HG03354 (cell line): ENCODE data around the gene LGALS13.

Experiments used
- ATAC-seq: cut with Tn5 transposase; IDR thresholded peaks from one replicate; pipeline ENCODE4 v1.9.1; 2021; ENCODE audit warnings: mild to moderate bottlenecking; ENCODE audit not compliant: unreplicated experiment, poor library complexity, severe bottlenecking

The LGALS13 gene, protein sequence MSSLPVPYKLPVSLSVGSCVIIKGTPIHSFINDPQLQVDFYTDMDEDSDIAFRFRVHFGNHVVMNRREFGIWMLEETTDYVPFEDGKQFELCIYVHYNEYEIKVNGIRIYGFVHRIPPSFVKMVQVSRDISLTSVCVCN

GRCh38 chr19:39602224-39602623, at the start of gene LGALS13:
Gene LGALS13, plus strand, starts transcription at chr19:39602524. Its CDS starts 45 bp downstream, at chr19:39602569.
- no peak for ATAC-seq

GRCh38 chr19:39553082-39553652, 49.2 kb upstream of the LGALS13 start:
- ATAC-seq: no peak

DNA sequence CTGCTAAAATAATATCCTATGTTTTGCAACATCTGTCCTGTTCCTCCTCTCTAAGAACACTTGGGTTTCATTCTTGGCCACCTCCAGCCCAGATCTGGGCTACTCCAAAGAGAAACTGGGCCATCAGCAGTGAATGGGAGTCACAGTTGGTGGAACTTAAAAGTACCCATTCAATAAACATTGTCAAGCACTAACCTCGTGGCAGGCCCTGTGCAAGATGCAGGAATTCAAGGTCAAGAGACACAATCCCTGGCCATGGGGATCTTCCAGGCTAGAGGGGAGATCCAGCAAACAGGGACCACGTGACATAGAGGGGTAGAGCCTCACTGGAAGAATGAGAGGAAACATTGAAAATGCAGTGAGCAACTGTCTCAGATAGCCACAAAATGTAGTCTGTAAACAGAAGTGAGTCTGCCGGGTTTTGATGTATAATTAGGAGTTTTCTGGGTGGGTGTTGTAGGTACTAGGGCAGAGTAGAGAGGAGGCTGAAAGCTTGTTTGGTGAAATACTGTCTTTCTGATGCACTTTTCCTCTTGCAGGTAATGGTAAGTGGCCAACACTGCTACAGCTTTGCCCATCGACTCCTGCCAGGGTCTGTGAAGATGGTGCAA, 47.5 kb upstream of the LGALS13 start:
- ATAC-seq: no peak

DNA sequence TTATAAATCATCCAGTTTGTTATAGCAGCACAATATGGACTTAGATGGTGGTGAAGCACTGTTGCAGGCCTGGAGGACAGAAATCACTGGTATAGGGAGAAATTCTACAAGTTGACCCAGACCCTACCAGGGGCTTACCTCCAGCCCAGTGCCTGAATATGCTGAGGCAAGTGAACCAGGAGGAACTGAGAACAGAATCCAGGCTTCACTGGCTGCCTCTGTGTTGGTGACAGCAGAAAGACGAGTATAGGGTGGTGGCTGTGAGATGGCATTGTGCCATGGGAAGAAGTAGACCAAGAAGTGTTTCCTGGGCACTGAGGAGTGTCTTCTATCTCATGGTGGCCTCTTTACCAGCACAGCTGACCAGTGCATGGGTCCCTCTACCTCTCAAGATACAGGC, 46.4 kb upstream of the LGALS13 start:
- ATAC-seq: no peak

DNA sequence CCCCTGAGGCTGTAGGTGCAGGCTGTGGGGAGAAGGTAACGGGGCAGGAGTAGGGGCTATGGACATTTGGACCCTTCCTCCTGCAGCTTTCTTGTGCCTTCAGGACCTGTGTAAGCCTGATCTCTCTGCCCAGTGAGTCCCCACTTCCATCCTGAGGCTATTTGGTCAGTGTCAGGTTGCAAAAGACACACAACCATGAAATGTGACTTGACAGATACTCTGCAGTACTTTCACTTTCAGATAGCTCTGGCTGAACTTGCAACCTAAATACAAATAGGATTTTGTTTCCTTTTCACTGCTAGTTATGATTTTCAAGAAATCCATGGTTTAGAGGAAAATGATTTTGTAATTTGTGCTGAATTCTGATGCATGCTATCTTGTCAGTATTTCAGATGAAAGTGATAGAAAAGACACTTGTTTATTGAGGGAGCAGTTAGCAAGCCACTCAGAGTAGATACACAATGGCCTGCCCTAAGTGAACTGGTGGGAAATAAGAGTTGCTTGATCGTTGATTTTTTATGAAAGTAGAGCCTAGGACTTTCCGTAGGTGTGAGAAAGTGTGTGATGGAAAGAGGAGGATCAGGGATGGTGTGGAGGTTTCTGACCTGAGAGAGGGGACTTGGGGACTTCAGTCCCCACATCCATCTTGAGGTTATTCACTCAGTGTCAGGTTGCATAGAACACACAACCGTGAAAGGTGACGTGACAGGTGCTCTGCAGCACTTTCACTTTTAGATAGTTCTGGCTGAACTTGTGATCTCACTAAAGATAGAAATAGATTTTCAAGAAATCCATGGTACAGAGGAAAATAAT, 44.3 kb upstream of the LGALS13 start:
- ATAC-seq: no peak

GRCh38 chr19:39558624-39559117, 43.7 kb upstream of the LGALS13 start:
- ATAC-seq: no peak

DNA sequence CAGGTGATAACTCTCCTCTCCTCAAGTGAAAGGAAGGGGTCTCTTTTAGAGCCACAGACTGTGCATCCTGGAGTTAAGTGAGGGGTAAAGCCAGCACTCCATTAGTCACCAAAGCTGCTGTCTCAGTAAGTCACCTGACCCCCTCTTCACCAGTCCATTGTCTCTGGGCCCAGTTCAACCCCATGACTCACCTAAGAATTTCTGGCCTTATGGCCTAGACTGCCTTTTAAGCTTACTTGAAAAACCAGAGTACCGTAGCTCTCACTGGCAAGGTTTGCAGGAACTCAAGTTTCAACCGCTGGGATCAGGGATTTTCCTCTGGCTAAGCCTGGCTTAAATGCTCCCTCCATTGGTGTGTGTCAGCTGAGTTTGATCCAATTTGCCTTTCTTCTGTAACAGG, 38.9 kb upstream of the LGALS13 start:
- ATAC-seq: no peak

DNA sequence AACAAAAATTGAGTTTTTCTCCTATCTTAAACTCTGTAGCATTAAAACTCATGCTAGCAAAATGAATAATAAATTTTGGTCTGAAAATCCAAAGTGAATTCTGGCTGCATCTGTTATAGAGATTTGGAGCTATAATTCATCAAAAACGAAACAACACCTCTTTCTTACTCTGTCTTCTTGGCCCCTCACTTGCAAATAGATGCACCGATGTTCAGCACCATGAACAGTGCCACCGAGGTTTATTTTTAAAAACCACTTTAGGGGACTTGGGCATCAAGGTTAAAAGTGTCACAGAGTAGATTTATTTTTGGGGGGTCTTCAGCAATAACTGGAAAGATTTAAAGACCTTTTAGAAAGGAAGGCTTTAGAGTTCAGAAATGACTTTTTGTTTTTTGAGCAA, 36.3 kb upstream of the LGALS13 start:
- ATAC-seq: no peak

GRCh38 chr19:39568604-39569003, 33.7 kb upstream of the LGALS13 start:
- ATAC-seq: no peak

DNA sequence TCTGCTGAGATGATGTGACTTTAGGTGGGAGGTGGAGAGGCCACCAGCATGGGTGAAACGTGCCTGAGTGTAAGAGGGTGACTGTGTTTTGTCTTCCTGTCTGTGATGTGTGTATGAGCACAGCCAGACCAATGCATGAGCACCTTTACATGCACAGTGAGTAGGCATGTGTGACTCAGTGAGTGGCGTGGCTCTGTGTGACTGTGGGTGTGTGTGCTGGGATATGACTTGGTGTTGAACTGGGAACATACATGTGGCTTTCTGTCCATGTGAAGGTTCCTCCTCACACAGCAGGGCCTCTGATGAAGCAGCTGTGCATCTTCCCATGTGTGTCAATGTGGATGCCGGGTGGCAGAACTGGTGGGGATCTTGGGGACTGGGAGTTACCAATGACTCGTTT, 19.9 kb upstream of the LGALS13 start:
- ATAC-seq: no peak

GRCh38 chr19:39582891-39583625, 19.3 kb upstream of the LGALS13 start:
- no peak for ATAC-seq

DNA sequence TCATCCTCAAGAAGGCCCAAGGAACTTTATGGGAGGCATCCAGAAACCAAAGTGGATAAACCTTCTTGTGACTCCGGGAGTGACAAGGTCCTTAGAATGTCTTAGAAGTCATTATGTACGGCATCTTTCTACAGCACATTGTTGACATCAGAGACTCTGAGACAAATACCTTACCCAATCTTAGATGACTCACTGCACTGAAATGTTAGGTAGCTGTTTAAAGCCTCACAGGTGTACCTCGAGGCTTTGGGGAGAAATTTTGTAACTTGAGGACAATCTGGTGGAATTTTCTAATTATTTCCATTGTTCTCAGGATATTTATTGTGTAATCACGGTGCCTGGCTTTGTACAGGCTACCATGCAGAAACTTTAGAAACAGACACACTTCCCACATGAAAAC, 14.8 kb upstream of the LGALS13 start:
- ATAC-seq: no peak

DNA sequence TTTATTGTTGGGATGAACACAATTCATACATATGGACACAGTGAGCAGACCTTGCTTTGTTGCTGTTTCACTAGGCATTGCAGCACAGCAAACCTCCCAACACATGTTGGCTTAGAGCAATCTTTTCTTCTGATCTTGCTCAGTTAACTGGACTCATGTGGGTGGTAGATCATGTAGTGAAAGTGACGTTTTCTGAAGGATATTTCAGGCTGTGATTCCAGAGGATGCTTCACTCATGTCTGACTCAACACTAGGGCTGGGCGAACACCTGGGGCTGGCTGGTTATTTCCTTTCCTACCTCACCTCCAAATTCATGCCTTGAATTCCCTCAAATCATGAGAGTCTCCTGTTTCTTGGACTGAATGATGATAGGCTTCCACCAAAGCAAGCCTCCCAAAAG, 14.3 kb upstream of the LGALS13 start:
- no peak for ATAC-seq

GRCh38 chr19:39590265-39590664, 12.1 kb upstream of the LGALS13 start:
- no peak for ATAC-seq

GRCh38 chr19:39592381-39592780, 9.9 kb upstream of the LGALS13 start:
- no peak for ATAC-seq

DNA sequence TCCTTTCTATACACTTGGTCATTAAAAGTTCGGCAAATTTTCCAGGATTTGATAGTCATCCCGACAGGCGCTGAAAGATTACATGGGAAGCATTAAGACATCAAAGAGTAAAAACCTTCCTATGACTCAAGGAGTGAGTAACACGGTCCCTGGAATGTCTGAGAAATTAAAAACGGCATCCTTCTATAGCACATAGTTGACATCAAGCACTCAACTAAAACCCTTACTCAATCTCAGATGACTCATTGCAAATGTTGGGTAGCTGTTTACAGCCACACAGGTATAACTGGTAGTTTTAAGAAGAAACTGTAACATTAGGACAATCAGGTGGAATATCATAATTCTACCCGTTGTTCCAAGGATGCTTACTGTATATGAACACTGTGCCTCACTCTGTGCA, 6.4 kb upstream of the LGALS13 start:
- no peak for ATAC-seq

GRCh38 chr19:39596911-39597310, 5.4 kb upstream of the LGALS13 start:
- no peak for ATAC-seq

GRCh38 chr19:39599116-39599515, 3.2 kb upstream of the LGALS13 start:
- no peak for ATAC-seq

DNA sequence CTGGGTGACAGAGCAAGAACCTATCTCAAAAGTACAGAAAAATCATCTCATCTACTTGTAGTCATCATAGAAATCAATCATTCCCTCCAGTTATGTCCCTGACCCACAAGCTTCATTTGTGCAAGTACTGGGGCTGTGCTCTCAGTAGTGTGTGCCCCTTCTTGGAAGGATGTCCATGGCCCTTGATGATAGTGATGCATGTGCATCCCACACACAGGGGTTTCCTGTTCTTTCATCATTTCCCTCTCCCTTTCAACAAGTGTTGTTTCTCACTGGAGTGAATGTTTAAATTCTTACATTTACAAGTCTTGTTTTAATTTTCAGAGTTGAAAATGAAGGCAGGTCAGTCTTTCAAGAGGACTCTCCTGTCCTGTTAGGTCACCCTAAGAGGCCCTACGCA, 1.5 kb downstream of the LGALS13 start:
- ATAC-seq: no peak

- no peak for ATAC-seq
Observed at GRCh38 chr19:39607021-39607420, 4.7 kb downstream of the LGALS13 start.
